GM23338 (cell line): ENCODE data around the gene TCF12. TPM values are rescaled to one million over a fixed set of nuclear protein-coding genes. Genes with fewer than 3 reads are reported as not detected.

Source experiments
- ATAC-seq: fragments of 200-7000 bp; cut with Tn5 transposase; 3 replicates; pipeline ENCODE4 v1.9.1; 2020
- DNase-seq: peaks from one replicate; pipeline ENCODE4 v3.0.0-alpha.2; 2015; ENCODE audit warnings: low spot score
- H2AFZ ChIP-seq: fragments of 200-600 bp; sonication (generic); 2 replicates; pipeline ENCODE4 v1.8.0; 2016; ENCODE audit warnings: antibody characterized with exemption, mild to moderate bottlenecking, moderate library complexity
- H3F3A ChIP-seq: fragments of 200-600 bp; sonication (generic); replicated peaks from 2 replicates; pipeline ENCODE4 v1.8.0; 2017; ENCODE audit warnings: antibody characterized with exemption, mixed run types, low read depth
- H3K27ac ChIP-seq: fragments of 200-600 bp; sonication (generic); 2 replicates; pipeline ENCODE4 v1.6.1; 2016; ENCODE audit warnings: low read depth
- H3K27me3 ChIP-seq: fragments of 200-600 bp; sonication (generic); 2 replicates; pipeline ENCODE4 v1.8.0; 2016; ENCODE audit warnings: mild to moderate bottlenecking, mixed run types, moderate library complexity; ENCODE audit not compliant: insufficient read depth
- H3K36me3 ChIP-seq: fragments of 200-600 bp; sonication (generic); 2 replicates; pipeline ENCODE4 v1.8.0; 2016; ENCODE audit warnings: mild to moderate bottlenecking; ENCODE audit not compliant: insufficient read depth
- H3K4me1 ChIP-seq: fragments of 200-600 bp; sonication (generic); 2 replicates; pipeline ENCODE4 v1.8.0; 2016; ENCODE audit warnings: mild to moderate bottlenecking, moderate library complexity; ENCODE audit not compliant: insufficient read depth
- H3K4me2 ChIP-seq: fragments of 200-600 bp; sonication (generic); 2 replicates; pipeline ENCODE4 v1.7.1; 2017; ENCODE audit warnings: mixed run types
- H3K4me3 ChIP-seq: fragments of 200-600 bp; sonication (generic); 2 replicates; pipeline ENCODE4 v1.6.1; 2016; ENCODE audit warnings: mixed run types
- H3K79me2 ChIP-seq: fragments of 200-600 bp; sonication (generic); replicated peaks from 2 replicates; pipeline ENCODE4 v1.8.0; 2017; ENCODE audit warnings: mild to moderate bottlenecking; ENCODE audit not compliant: insufficient read depth
- H3K9me2 ChIP-seq: fragments of 200-600 bp; sonication (generic); 2 replicates; pipeline ENCODE4 v1.8.0; 2017; ENCODE audit not compliant: insufficient read depth
- H4K20me1 ChIP-seq: fragments of 200-600 bp; sonication (generic); replicated peaks from 2 replicates; pipeline ENCODE4 v1.8.0; 2017; ENCODE audit warnings: mild to moderate bottlenecking; ENCODE audit not compliant: insufficient read depth
- H3K27ac Mint-ChIP-seq: 2 replicates; pipeline ENCODE4 v1.8.0; 2020; ENCODE audit warnings: inconsistent platforms, mild to moderate bottlenecking, moderate library complexity, mixed read lengths
- H3K27me3 Mint-ChIP-seq: 3 replicates; pipeline ENCODE4 v1.8.0; 2022; ENCODE audit warnings: low read depth, mild to moderate bottlenecking, moderate library complexity, mixed read lengths, inconsistent platforms; ENCODE audit not compliant: insufficient read depth, poor library complexity
- H3K36me3 Mint-ChIP-seq: 3 replicates; pipeline ENCODE4 v1.8.0; 2021; ENCODE audit warnings: low read depth, mild to moderate bottlenecking, inconsistent platforms, moderate library complexity, mixed read lengths
- H3K4me1 Mint-ChIP-seq: 3 replicates; pipeline ENCODE4 v1.8.0; 2020; ENCODE audit warnings: mild to moderate bottlenecking, inconsistent platforms, mixed read lengths
- H3K4me3 Mint-ChIP-seq: 3 replicates; pipeline ENCODE4 v1.8.0; 2021; ENCODE audit warnings: moderate library complexity, mild to moderate bottlenecking, inconsistent platforms, mixed read lengths
- H3K9me3 Mint-ChIP-seq: 3 replicates; pipeline ENCODE4 v1.8.0; 2020; ENCODE audit warnings: moderate library complexity, mild to moderate bottlenecking, inconsistent platforms, mixed read lengths
- CREB1 ChIP-seq: fragments of 250-450 bp; sonication (Bioruptor Pico); IDR thresholded peaks from 2 replicates; pipeline ENCODE4 v1.5.0; 2020; ENCODE audit warnings: low read depth, mild to moderate bottlenecking, moderate library complexity
- CTCF ChIP-seq, 2 experiments: fragments of 200-600 bp in 1 of 2; sonication (generic) in 1 of 2; conservative IDR thresholded peaks; 2 replicates each; pipeline versions ENCODE4 v1.5.1 to v1.6.1; 2016 to 2017; ENCODE audit warnings: antibody characterized with exemption in 2 of 2, low read depth in 2 of 2, mild to moderate bottlenecking in 2 of 2, moderate library complexity in 1 of 2
- ETS1 ChIP-seq: IDR thresholded peaks from 2 replicates; pipeline ENCODE4 v1.6.1; 2016; ENCODE audit warnings: antibody characterized with exemption
- EZH2 ChIP-seq: fragments of 200-600 bp; sonication (generic); IDR thresholded peaks from one replicate; pipeline ENCODE4 v1.8.0; 2017; ENCODE audit warnings: antibody characterized with exemption, mild to moderate bottlenecking, low read depth; ENCODE audit not compliant: unreplicated experiment
- EZH2phosphoT487 ChIP-seq: fragments of 200-600 bp; sonication (generic); IDR thresholded peaks from one replicate; pipeline ENCODE4 v1.8.1; 2018; ENCODE audit warnings: antibody characterized with exemption; ENCODE audit not compliant: unreplicated experiment
- JUNB ChIP-seq: IDR thresholded peaks from one replicate; pipeline ENCODE4 v1.6.1; 2016; ENCODE audit warnings: antibody characterized with exemption; ENCODE audit not compliant: unreplicated experiment
- NANOG ChIP-seq: IDR thresholded peaks from 2 replicates; pipeline ENCODE4 v1.6.1; 2016; ENCODE audit warnings: antibody characterized with exemption, borderline replicate concordance
- POLR2AphosphoS5 ChIP-seq: IDR thresholded peaks from 2 replicates; pipeline ENCODE4 v1.6.1; 2016; ENCODE audit warnings: antibody characterized with exemption, low read depth
- STAT1 ChIP-seq: IDR thresholded peaks from one replicate; pipeline ENCODE4 v1.6.1; 2016; ENCODE audit warnings: antibody characterized with exemption; ENCODE audit not compliant: unreplicated experiment
- ZNF114 ChIP-seq: fragments of 250-450 bp; sonication (Bioruptor Pico); IDR thresholded peaks from 2 replicates; pipeline ENCODE4 v1.5.0; 2020; ENCODE audit warnings: mild to moderate bottlenecking, moderate library complexity
- ZNF331 ChIP-seq: fragments of 250-450 bp; sonication (Bioruptor Pico); IDR thresholded peaks from 2 replicates; pipeline ENCODE4 v1.5.0; 2020; ENCODE audit warnings: low read depth, mild to moderate bottlenecking, moderate library complexity
- ZNF462 ChIP-seq: fragments of 250-450 bp; sonication (Bioruptor Pico); IDR thresholded peaks from 2 replicates; pipeline ENCODE4 v1.5.0; 2020; ENCODE audit warnings: mild to moderate bottlenecking, moderate library complexity
- polyA plus RNA-seq: library from polyadenylated mRNA; unstranded; fragments of >200 nt; fragmentation: Nextera tagmentation; extraction: Ambion mirVana; gene quantifications from 2 replicates; pipeline ENCODE4 v1.2.1, GENCODE V29; 2016
- total RNA-seq: library from RNA; depleted of rRNA; stranded (reverse); fragments of >200 nt; shearing (Covaris generic); gene quantifications from 2 replicates; pipeline ENCODE4 v1.2.3, GENCODE V29; 2014

Gene TCF12
- total and polyA plus RNA-seq, 2 experiments from 2014 or later: 27.6 to 104 TPM

- Histone ChIP-seq H3K9me2 (no peaks in the 10 kb centered on the region), H3F3A (no peaks in the 10 kb centered on the region), H3K79me2 (no peaks in the 10 kb centered on the region), H3K4me1 (peaks cover 6% of the 10 kb centered on the region), H3K27me3 (no peaks in the 10 kb centered on the region), H3K4me2 (no peak overlapping the region), H3K27ac (no peak overlapping the region), H3K36me3 (no peaks in the 10 kb centered on the region), H2AFZ (no peak overlapping the region), H3K4me3 (no peak overlapping the region), H4K20me1 (no peaks in the 10 kb centered on the region)
- TF ChIP-seq ZNF331: no peak
- no peak for TF ChIP-seq STAT1
- TF ChIP-seq CREB1 (CRISPR knock-in tag): no peak
- TF ChIP-seq JUNB: no peak
- H3K9me3 Mint-ChIP-seq: peaks cover under 1% of the 10 kb centered on the region; the same call in 1 of the 3 replicates
- no peak; the same call in 1 of the 3 replicates for ATAC-seq
- DNase-seq: peak; percentile 76
- peaks cover 4% of the 10 kb centered on the region for H3K27me3 Mint-ChIP-seq
- no peak overlapping the region for H3K4me3 Mint-ChIP-seq
- peaks cover 5% of the 10 kb centered on the region; the same call in 2 of the 3 replicates for H3K36me3 Mint-ChIP-seq
- H3K27ac Mint-ChIP-seq: no peak overlapping the region
- H3K4me1 Mint-ChIP-seq: peaks cover 9% of the 10 kb centered on the region; the same call in 2 of the 3 replicates
Measured at GRCh38 chr15:56910801-56911200, 7.6 kb upstream of the TCF12 start.

GRCh38 chr15:56913241-56913640, 5.2 kb upstream of the TCF12 start:
- Mint-ChIP-seq H3K27ac (no peak overlapping the region), H3K27me3 (peaks cover 12% of the 10 kb centered on the region), H3K36me3 (peaks cover 19% of the 10 kb centered on the region), H3K9me3 (peaks cover 11% of the 10 kb centered on the region; the same call in 1 of the 3 replicates), H3K4me1 (peaks cover 18% of the 10 kb centered on the region; the same call in 2 of the 3 replicates), H3K4me3 (no peak overlapping the region)
- DNase-seq: no peak
- no peak overlapping the region for H3K4me3 ChIP-seq
- no peaks in the 10 kb centered on the region for H4K20me1 ChIP-seq
- H3K27me3 ChIP-seq: no peaks in the 10 kb centered on the region; the same call in 1 of the 2 replicates
- H3K79me2 ChIP-seq: 0 out of 2 replicates have a peak, but pooled peaks cover 3% of the 10 kb centered on the region
- no peak overlapping the region for H3K27ac ChIP-seq
- H3K9me2 ChIP-seq: no peaks in the 10 kb centered on the region
- H3K4me2 ChIP-seq: no peak overlapping the region
- ATAC-seq: no peak
- no peaks in the 10 kb centered on the region for H3K36me3 ChIP-seq
- H2AFZ ChIP-seq: no peak overlapping the region
- H3F3A ChIP-seq: no peaks in the 10 kb centered on the region
- peaks cover 18% of the 10 kb centered on the region for H3K4me1 ChIP-seq
- TF ChIP-seq CTCF (conservative IDR thresholded peaks at IDR 0.05; ENCODE audit: low read depth in 2 of 2) (no peak), EZH2 (no peak), EZH2phosphoT487 (no peak), ZNF462 (CRISPR knock-in tag) (no peak), ETS1 (no peak), STAT1 (no peak), ZNF331 (no peak), POLR2AphosphoS5 (no peak), JUNB (no peak), CREB1 (CRISPR knock-in tag) (no peak), ZNF114 (CRISPR knock-in tag) (no peak), NANOG (no peak)
